H1 (cell line): ENCODE measurements around the gene DLG5. TPM values are rescaled to one million over a fixed set of nuclear protein-coding genes. Genes with fewer than 3 reads are reported as not detected.

Experiments used
- CTCF ChIA-PET: fragments of 300-600 bp; sonication (Branson Sonifier 250); formaldehyde crosslinking; loops from one replicate; lab custom pipeline; 2021; ENCODE audit not compliant: partially characterized antibody; lab: Charles Lee
- POLR2A ChIA-PET: fragments of 300-600 bp; sonication (Branson Sonifier 250); formaldehyde crosslinking; loops from one replicate; lab custom pipeline; 2021; ENCODE audit warnings: inconsistent platforms; ENCODE audit not compliant: partially characterized antibody; lab: Charles Lee
- DNase-seq, 2 experiments: peaks; one replicate each; pipeline versions ENCODE4 v3.0.0 to v3.0.0-alpha.2; 2010 to 2022; ENCODE audit warnings: low spot score in 2 of 2, low read depth in 1 of 2, mixed read lengths in 1 of 2
- FAIRE-seq: peaks from 2 replicates; lab custom pipeline; 2011; peaks lifted over from hg19 to GRCh38; lab: Jason Lieb, UNC
- H2AFZ ChIP-seq: 2 replicates; pipeline ENCODE4 v1.8.1; 2012; ENCODE audit warnings: low read length, inconsistent platforms
- H2AK5ac ChIP-seq: 2 replicates; pipeline ENCODE4 v1.6.1; 2013; ENCODE audit warnings: low read depth, low read length
- H2BK120ac ChIP-seq: replicated peaks from 2 replicates; pipeline ENCODE3; 2013; ENCODE audit warnings: low read depth, low read length, inconsistent platforms
- H2BK12ac ChIP-seq: 2 replicates; pipeline ENCODE4 v1.6.1; 2013; ENCODE audit warnings: low read depth, low read length
- H2BK15ac ChIP-seq: 2 replicates; pipeline ENCODE4 v1.6.1; 2013; ENCODE audit warnings: low read length
- H2BK20ac ChIP-seq: 2 replicates; pipeline ENCODE4 v1.6.1; 2013; ENCODE audit warnings: low read length
- H2BK5ac ChIP-seq: 2 replicates; pipeline ENCODE4 v1.6.1; 2013; ENCODE audit warnings: low read depth, low read length
- H3K14ac ChIP-seq: 2 replicates; pipeline ENCODE4 v1.6.1; 2013; ENCODE audit warnings: inconsistent platforms; ENCODE audit not compliant: insufficient read length
- H3K18ac ChIP-seq: 2 replicates; pipeline ENCODE4 v1.6.1; 2013; ENCODE audit warnings: low read length; ENCODE audit errors: extremely low read depth
- H3K23ac ChIP-seq: 2 replicates; pipeline ENCODE4 v1.6.1; 2013; ENCODE audit warnings: inconsistent platforms; ENCODE audit not compliant: insufficient read length
- H3K23me2 ChIP-seq: 2 replicates; pipeline ENCODE4 v1.6.1; 2013; ENCODE audit warnings: low read depth, low read length
- H3K27ac ChIP-seq: 2 replicates; pipeline ENCODE4 v1.6.1; 2011; ENCODE audit warnings: low read depth, low read length, inconsistent platforms
- H3K27me3 ChIP-seq, 4 experiments: replicated peaks in 1 of 4; 1 replicate in 1 of 4; 2 replicates in 3 of 4; pipeline versions ENCODE4 v1.6.1 to v1.8.1; 2011 to 2013; ENCODE audit warnings: low read length in 3 of 4, mild to moderate bottlenecking in 3 of 4, inconsistent platforms in 2 of 4, mixed read lengths in 2 of 4, moderate library complexity in 1 of 4; ENCODE audit not compliant: control insufficient read depth in 3 of 4, insufficient read depth in 3 of 4; ENCODE audit errors: extremely low read depth in 1 of 4
- H3K36me3 ChIP-seq, 4 experiments: 2 replicates each; pipeline versions ENCODE4 v1.6.1 to v1.8.1; 2011 to 2013; ENCODE audit warnings: mild to moderate bottlenecking in 4 of 4, low read length in 3 of 4, moderate library complexity in 2 of 4, control low read depth in 1 of 4, inconsistent platforms in 1 of 4; ENCODE audit not compliant: insufficient read depth in 4 of 4, control insufficient read depth in 2 of 4
- H3K4ac ChIP-seq: replicated peaks from 2 replicates; pipeline ENCODE3; 2013; ENCODE audit warnings: low read length, low read depth, mixed read lengths, inconsistent platforms; ENCODE audit not compliant: insufficient read length
- H3K4me1 ChIP-seq, 4 experiments: replicated peaks in 1 of 4; 1 replicate in 1 of 4; 2 replicates in 3 of 4; pipeline versions ENCODE4 v1.6.1 to v1.8.1; 2011 to 2013; ENCODE audit warnings: low read length in 3 of 4, inconsistent platforms in 2 of 4, mixed read lengths in 1 of 4; ENCODE audit not compliant: insufficient read depth in 4 of 4, control insufficient read depth in 3 of 4
- H3K4me2 ChIP-seq, 2 experiments: 2 replicates each; pipeline versions ENCODE4 v1.6.1 to v1.8.1; 2011 to 2013; ENCODE audit warnings: low read depth in 2 of 2, low read length in 2 of 2, control low read depth in 1 of 2, inconsistent platforms in 1 of 2, mild to moderate bottlenecking in 1 of 2; ENCODE audit not compliant: insufficient read depth in 1 of 2
- H3K4me3 ChIP-seq, 4 experiments: fragments of 200-600, 300-600 bp in 1 of 4; sonication (generic), shearing (Covaris generic), sonication (Bioruptor Twin) in 1 of 4; 2 replicates each; pipeline versions ENCODE4 v1.5.1 to v1.8.1; 2011 to 2016; ENCODE audit warnings: low read length in 4 of 4, low read depth in 3 of 4, control low read depth in 2 of 4, inconsistent platforms in 2 of 4, mild to moderate bottlenecking in 2 of 4, mixed read lengths in 1 of 4, moderate library complexity in 1 of 4; ENCODE audit not compliant: insufficient read depth in 2 of 4; ENCODE audit errors: extremely low read depth in 1 of 4
- H3K56ac ChIP-seq: replicated peaks from 2 replicates; pipeline ENCODE3; 2013; ENCODE audit warnings: low read depth, mild to moderate bottlenecking, mixed read lengths, low read length, inconsistent platforms; ENCODE audit not compliant: insufficient read length
- H3K79me1 ChIP-seq: 2 replicates; pipeline ENCODE4 v1.6.1; 2013; ENCODE audit warnings: low read depth, low read length, control low read depth
- H3K79me2 ChIP-seq, 2 experiments: 2 replicates each; pipeline versions ENCODE4 v1.6.1 to v1.8.1; 2012 to 2013; ENCODE audit warnings: low read length in 2 of 2, mild to moderate bottlenecking in 2 of 2, inconsistent platforms in 1 of 2; ENCODE audit not compliant: insufficient read depth in 2 of 2, control insufficient read depth in 1 of 2
- H3K9ac ChIP-seq, 4 experiments: replicated peaks in 1 of 4; 1 replicate in 1 of 4; 2 replicates in 3 of 4; pipeline versions ENCODE4 v1.6.1 to v1.8.1; 2011 to 2013; ENCODE audit warnings: low read depth in 3 of 4, low read length in 3 of 4, control low read depth in 2 of 4, mild to moderate bottlenecking in 2 of 4, moderate library complexity in 2 of 4, inconsistent platforms in 1 of 4; ENCODE audit errors: extremely low read depth in 1 of 4
- H3K9me3 ChIP-seq, 2 experiments: 2 replicates each; pipeline versions ENCODE4 v1.6.1 to v1.8.1; 2012 to 2013; ENCODE audit warnings: mild to moderate bottlenecking in 2 of 2, moderate library complexity in 2 of 2, control low read depth in 1 of 2, inconsistent platforms in 1 of 2, low read depth in 1 of 2, low read length in 1 of 2, mixed read lengths in 1 of 2; ENCODE audit not compliant: insufficient read depth in 2 of 2
- H4K20me1 ChIP-seq, 2 experiments: replicated peaks in 1 of 2; 2 replicates each; pipeline versions ENCODE3 to v1.8.1; 2011 to 2013; ENCODE audit warnings: inconsistent platforms in 2 of 2, low read length in 2 of 2, mild to moderate bottlenecking in 1 of 2; ENCODE audit not compliant: insufficient read depth in 2 of 2, control insufficient read depth in 1 of 2
- H4K5ac ChIP-seq: 2 replicates; pipeline ENCODE4 v1.6.1; 2013; ENCODE audit warnings: low read length, low read depth, mixed read lengths, inconsistent platforms; ENCODE audit not compliant: insufficient read length
- H4K8ac ChIP-seq: 2 replicates; pipeline ENCODE4 v1.8.0; 2013; ENCODE audit warnings: mild to moderate bottlenecking, moderate library complexity, low read length, inconsistent platforms; ENCODE audit not compliant: insufficient read depth; ENCODE audit errors: extremely low read depth
- H4K91ac ChIP-seq: replicated peaks from 2 replicates; pipeline ENCODE3; 2013; ENCODE audit warnings: low read length, mixed read lengths, inconsistent platforms; ENCODE audit not compliant: insufficient read length
- ASH2L ChIP-seq: fragments of 200-600, 300-600 bp; sonication (generic); IDR thresholded peaks from one replicate; pipeline ENCODE4 v1.7.1; 2017; ENCODE audit warnings: low read length
- BACH1 ChIP-seq: IDR thresholded peaks from 2 replicates; pipeline ENCODE4 v1.6.1; 2012; ENCODE audit warnings: low read length, improper control_type of control experiment
- CBX5 ChIP-seq: fragments of 300-800, 300-1000 bp; sonication (generic); IDR thresholded peaks from 2 replicates; pipeline ENCODE4 v1.7.1; 2016; ENCODE audit warnings: antibody characterized with exemption, low read length, low read depth
- CEBPB ChIP-seq: IDR thresholded peaks from 2 replicates; pipeline ENCODE4 v1.6.1; 2012; ENCODE audit warnings: low read depth, low read length
- CHD1 ChIP-seq: IDR thresholded peaks from 2 replicates; pipeline ENCODE4 v1.6.1; 2012; ENCODE audit warnings: low read depth, low read length, improper control_type of control experiment
- EZH2 ChIP-seq: fragments of 200-600 bp; sonication (generic); IDR thresholded peaks from 2 replicates; pipeline ENCODE4 v1.7.1; 2012; ENCODE audit warnings: low read depth, mild to moderate bottlenecking, moderate library complexity, low read length, inconsistent platforms; ENCODE audit not compliant: severe bottlenecking
- GTF2F1 ChIP-seq: IDR thresholded peaks from 2 replicates; pipeline ENCODE4 v1.6.1; 2012; ENCODE audit warnings: low read depth, low read length, improper control_type of control experiment, borderline replicate concordance
- MAFK ChIP-seq: IDR thresholded peaks from 2 replicates; pipeline ENCODE4 v1.6.1; 2012; ENCODE audit warnings: low read depth, mild to moderate bottlenecking, improper control_type of control experiment, low read length
- NRF1 ChIP-seq: IDR thresholded peaks from 2 replicates; pipeline ENCODE4 v1.6.1; 2011; ENCODE audit warnings: mild to moderate bottlenecking, low read depth, low read length, improper control_type of control experiment
- RBBP5 ChIP-seq: IDR thresholded peaks from 2 replicates; pipeline ENCODE4 v1.7.1; 2012; ENCODE audit warnings: low read depth, mild to moderate bottlenecking, inconsistent platforms, low read length, moderate library complexity, borderline replicate concordance
- RXRA ChIP-seq: IDR thresholded peaks from 2 replicates; pipeline ENCODE4 v1.6.1; 2011; ENCODE audit warnings: low read depth, mild to moderate bottlenecking, low read length, moderate library complexity; ENCODE audit not compliant: insufficient read depth
- SIN3A ChIP-seq, 2 experiments: IDR thresholded peaks in 1 of 2; conservative IDR thresholded peaks in 1 of 2; 2 replicates each; pipeline ENCODE4 v1.6.1; 2011 to 2012; ENCODE audit warnings: low read length in 2 of 2, improper control_type of control experiment in 1 of 2, low read depth in 1 of 2, mild to moderate bottlenecking in 1 of 2
- SIX5 ChIP-seq: IDR thresholded peaks from 2 replicates; pipeline ENCODE4 v1.6.1; 2011; ENCODE audit warnings: mild to moderate bottlenecking, low read depth, low read length
- SUZ12 ChIP-seq: fragments of 200-600 bp; sonication (generic); IDR thresholded peaks from 2 replicates; pipeline ENCODE4 v1.6.1; 2012; ENCODE audit warnings: mild to moderate bottlenecking, inconsistent platforms, low read length, moderate library complexity, mixed read lengths
- TEAD4 ChIP-seq: IDR thresholded peaks from 2 replicates; pipeline ENCODE4 v1.6.1; 2012; ENCODE audit warnings: low read depth, low read length, inconsistent platforms, mixed read lengths
- WGBS, 2 experiments: shearing (Covaris generic) in 1 of 2; methylation state at CpG; one replicate each; pipeline versions ENCODE4 v1.1.6 to v1.1.7; 2013 to 2015; ENCODE audit warnings: low lambda C conversion rate in 2 of 2, mixed read lengths in 2 of 2, inconsistent platforms in 1 of 2, low coverage in 1 of 2, missing lambda C conversion rate in 1 of 2; ENCODE audit not compliant: insufficient replicate concordance in 2 of 2, insufficient coverage in 1 of 2, insufficient read length in 1 of 2; ENCODE audit errors: extremely low coverage in 1 of 2, missing lambda C conversion rate in 1 of 2; 5-methylcytosine and 5-hydroxymethylcytosine counted together
- polyA plus RNA-seq, 7 experiments: library from polyadenylated mRNA; depleted of rRNA in 3 of 7; stranded (reverse) in 5 of 7; unstranded in 2 of 7; fragments of >200 nt in 5 of 7; fragments of 200-250 nt in 2 of 7; gene quantifications; 1 replicate in 5 of 7; 2 replicates in 1 of 7; 4 replicates in 1 of 7; pipeline versions ENCODE4 v1.2.1 to v1.2.3, GENCODE V29; 2011 to 2013; ENCODE audit warnings: missing spikeins in 2 of 7, mixed read lengths in 2 of 7
- total RNA-seq: library from RNA; stranded (reverse); fragmentation: NEBNext Ultra II Directional; extraction: Animal tissue kit (Norgen Biotek cat#: 25700); gene quantifications from 2 replicates; pipeline ENCODE4 v1.2.1, GENCODE V29; 2021

Gene DLG5
- total and polyA plus RNA-seq, 2 of the 8 experiments (the other 6 are each of a cell fraction or from before 2014, with no cell fraction given): 15.6 to 71.4 TPM

- TF ChIP-seq ASH2L (no peak), MAFK (no peak), RXRA (no peak), CEBPB (no peak), BACH1 (no peak), CHD1 (no peak), SIN3A (conservative IDR thresholded peaks at IDR 0.05 in 1 of 2, IDR thresholded peaks at IDR 0.05 in 1 of 2; ENCODE audit: low read depth in 1 of 2, low read length in 2 of 2) (no peak), SUZ12 (no peak), TEAD4 (no peak), EZH2 (no peak), CBX5 (no peak), RBBP5 (no peak), NRF1 (no peak), GTF2F1 (no peak), SIX5 (no peak)
- no peaks in the 10 kb centered on the region for H3K27me3 ChIP-seq
- 93% methylated on average over 6 of the region's 6 CpGs; no CpG with 5 or more reads in 1 of the 2 experiments for WGBS, 2 experiments
- H3K18ac ChIP-seq: no peak overlapping the region
- no peak overlapping the region for H3K9ac ChIP-seq
- peak overlapping the region; percentile 33; the same call in 1 of the 2 replicates for H2BK12ac ChIP-seq
- no peak overlapping the region for H2AK5ac ChIP-seq
- no peaks in the 10 kb centered on the region for H3K79me1 ChIP-seq
- no peaks in the 10 kb centered on the region for H3K9me3 ChIP-seq
- no peak overlapping the region for H4K5ac ChIP-seq
- H3K4me1 ChIP-seq: peaks cover 0 to 8% (median 2%) of the 10 kb centered on the region in 4 experiments; a peak in 4 of 7 replicates
- H2BK5ac ChIP-seq: no peak overlapping the region
- no peaks in the 10 kb centered on the region for H3K23me2 ChIP-seq
- DNase-seq: no peak
- no peak overlapping the region for H2BK120ac ChIP-seq
- H3K4me2 ChIP-seq: no peak overlapping the region
- POLR2A ChIA-PET: interaction anchor here (0.7 to 1.5 kb wide), 4 partner anchors 13 to 53 kb away, joined by 3 read pairs; partner anchors contain the start of gene DLG5
- no peak overlapping the region for H2AFZ ChIP-seq
- H3K4me3 ChIP-seq: no peak overlapping the region
- no peak overlapping the region for H3K14ac ChIP-seq
- no peak overlapping the region for H2BK20ac ChIP-seq
- H3K4ac ChIP-seq: no peak overlapping the region
- H4K8ac ChIP-seq: no peak overlapping the region
- no peaks in the 10 kb centered on the region for H4K20me1 ChIP-seq
- no peak overlapping the region for H3K27ac ChIP-seq
- no peak overlapping the region for H3K56ac ChIP-seq
- H2BK15ac ChIP-seq: no peak overlapping the region
- H4K91ac ChIP-seq: no peak overlapping the region
- CTCF ChIA-PET: interaction anchor here (1.4 to 3.2 kb wide), 6 partner anchors 14 to 95 kb away, joined by 4 to 9 read pairs (median 6); partner anchors contain the start of gene DLG5
- FAIRE-seq: no peak
- no peak overlapping the region for H3K23ac ChIP-seq
- H3K36me3 ChIP-seq: no peaks in the 10 kb centered on the region
- H3K79me2 ChIP-seq: no peaks in the 10 kb centered on the region
These were observed 15.2 kb upstream of the DLG5 start for GRCh38 chr10:77941790-77942189.
